Panc1 (cell line): ENCODE measurements around the gene ELSPBP1.

Experiments
- CTCF ChIP-seq: fragments of 450-650 bp; IDR thresholded peaks from 2 replicates; pipeline ENCODE4 v1.5.1; 2017; ENCODE audit warnings: mild to moderate bottlenecking
- POLR2AphosphoS5 ChIP-seq: IDR thresholded peaks from 2 replicates; pipeline ENCODE4 v1.6.1; 2012; ENCODE audit warnings: mild to moderate bottlenecking, low read depth, low read length, moderate library complexity
- REST ChIP-seq, 2 experiments: IDR thresholded peaks; 2 replicates each; pipeline ENCODE4 v1.6.1; 2011 to 2012; ENCODE audit warnings: low read depth in 2 of 2, control low read depth in 1 of 2, low read length in 1 of 2, mild to moderate bottlenecking in 1 of 2, moderate library complexity in 1 of 2; ENCODE audit not compliant: insufficient read depth in 1 of 2

- no peak for TF ChIP-seq POLR2AphosphoS5
- TF ChIP-seq CTCF = no peak
- no peak for TF ChIP-seq REST (IDR thresholded peaks at IDR 0.05; ENCODE audit: insufficient read depth in 1 of 2, low read depth in 2 of 2, low read length in 1 of 2)
Measured at GRCh38 chr19:48041877-48042580, 47.6 kb downstream of the ELSPBP1 start.
